ENCODE measurements around the gene CARD6. TPM values are rescaled to one million over a fixed set of nuclear protein-coding genes. Genes with fewer than 3 reads are reported as not detected.
"Not testable (repeated sequence)": the region's sequence is repeated elsewhere in the genome, so short reads cannot be mapped to it uniquely, and the experiment has no call there.

The CARD6 gene
- total and polyA plus RNA-seq, 4 donors = 1.6 to 3.2 (median 2.1) TPM

GRCh38 chr5:40895440-40896425 lies 54.6 kb downstream of the CARD6 start:
- WGBS = 45% methylated on average over 10 of the region's 10 CpGs
- H3K36me3 ChIP-seq (ENCODE audit: control insufficient read depth in 4 of 4, insufficient read depth in 3 of 4, low read depth in 1 of 4, low read length in 3 of 4); H3K27ac ChIP-seq (ENCODE audit: low read depth in 1 of 2, low read length in 2 of 2); H3K4me1 ChIP-seq (ENCODE audit: control insufficient read depth in 4 of 4, insufficient read depth in 4 of 4, low read length in 3 of 4); H3K9me3 ChIP-seq (ENCODE audit: control insufficient read depth in 4 of 4, low read length in 3 of 4); DNase-seq (ENCODE audit: low spot score); H3K27me3 ChIP-seq (ENCODE audit: control insufficient read depth in 4 of 4, insufficient read depth in 4 of 4, low read length in 3 of 4); H3K9ac ChIP-seq (ENCODE audit: low read depth in 1 of 2, low read length in 2 of 2): not testable (repeated sequence)
- peak; percentile 24 for TF ChIP-seq FOXA2 (IDR thresholded peaks at IDR 0.05)
- TF ChIP-seq SP1 (IDR thresholded peaks at IDR 0.05) = peak; percentile 68
- peak in 1 of 2 donors; percentile 15 for TF ChIP-seq EGR1 (IDR thresholded peaks at IDR 0.05; ENCODE audit: low read depth in 2 of 2)
- TF ChIP-seq HNF4A (conservative IDR thresholded peaks at IDR 0.05) = peak in 1 of 2 donors; percentile 4
- TF ChIP-seq RAD21 (IDR thresholded peaks at IDR 0.05) = peak in 1 of 2 donors; percentile 11
- peak; percentile 27 to 40 for TF ChIP-seq RXRA (IDR thresholded peaks at IDR 0.05)
- peak; percentile 85 for TF ChIP-seq YY1 (IDR thresholded peaks at IDR 0.05)
- H3K4me3 ChIP-seq (ENCODE audit: low read depth in 1 of 3, low read length in 3 of 3) = peak overlapping the region in 2 of 3 donors; percentile 12 to 16

GRCh38 chr5:40904205-40904993 lies 63.2 kb downstream of the CARD6 start:
- no peaks in the 10 kb centered on the region for H3K36me3 ChIP-seq (ENCODE audit: control insufficient read depth in 4 of 4, insufficient read depth in 3 of 4, low read depth in 1 of 4, low read length in 3 of 4)
- peak; percentile 58 for DNase-seq (ENCODE audit: low spot score)
- TF ChIP-seq FOXA1 (IDR thresholded peaks at IDR 0.05) (no peak), MAX (IDR thresholded peaks at IDR 0.05) (peak; percentile 18), RAD21 (IDR thresholded peaks at IDR 0.05) (peak; percentile 98 to 99), EGR1 (IDR thresholded peaks at IDR 0.05; ENCODE audit: low read depth in 2 of 2) (no peak), RXRA (IDR thresholded peaks at IDR 0.05) (peak; percentile 37 to 48), FOXA2 (IDR thresholded peaks at IDR 0.05) (no peak), REST (IDR thresholded peaks at IDR 0.05) (no peak), JUND (IDR thresholded peaks at IDR 0.05) (no peak), YY1 (IDR thresholded peaks at IDR 0.05) (peak; percentile 52), ATF3 (IDR thresholded peaks at IDR 0.05) (no peak), SP1 (IDR thresholded peaks at IDR 0.05) (peak; percentile 56), GABPA (IDR thresholded peaks at IDR 0.05 in 1 of 2, conservative IDR thresholded peaks at IDR 0.05 in 1 of 2) (no peak), CTCF (IDR thresholded peaks at IDR 0.05; ENCODE audit: low read depth, low read length, missing input control) (peak; percentile 97), TAF1 (conservative IDR thresholded peaks at IDR 0.05) (no peak), HNF4A (conservative IDR thresholded peaks at IDR 0.05) (peak in 1 of 2 donors; percentile 49), NR2F2 (IDR thresholded peaks at IDR 0.05) (peak; percentile 46), ZBTB33 (IDR thresholded peaks at IDR 0.05) (no peak), HNF4G (IDR thresholded peaks at IDR 0.05) (no peak)
- H3K4me3 ChIP-seq (ENCODE audit: low read depth in 1 of 3, low read length in 3 of 3) = no peak overlapping the region
- WGBS = 19% methylated on average over 7 of the region's 7 CpGs
- peak overlapping the region in 1 of 2 donors; percentile 26 for H3K9ac ChIP-seq (ENCODE audit: low read depth in 1 of 2, low read length in 2 of 2)
- peak overlapping the region; percentile 36 to 43 for H3K27ac ChIP-seq (ENCODE audit: low read depth in 1 of 2, low read length in 2 of 2)
- peaks cover 0 to 18% (median 14%) of the 10 kb centered on the region in 4 donors for H3K4me1 ChIP-seq (ENCODE audit: control insufficient read depth in 4 of 4, insufficient read depth in 4 of 4, low read length in 3 of 4)
- H3K27me3 ChIP-seq (ENCODE audit: control insufficient read depth in 4 of 4, insufficient read depth in 4 of 4, low read length in 3 of 4) = no peaks in the 10 kb centered on the region
- no peaks in the 10 kb centered on the region for H3K9me3 ChIP-seq (ENCODE audit: control insufficient read depth in 4 of 4, low read length in 3 of 4)
